SK-N-SH (cell line): ENCODE results near the gene CHRNB1.
"Not testable (repeated sequence)": the region's sequence is repeated elsewhere in the genome, so short reads cannot be mapped to it uniquely, and the experiment has no call there.

Experiments
- CTCF ChIP-seq: fragments of 200-600 bp; sonication (generic); IDR thresholded peaks from 2 replicates; pipeline ENCODE4 v1.6.1; 2017; ENCODE audit warnings: antibody characterized with exemption, mild to moderate bottlenecking, moderate library complexity
- FOXM1 ChIP-seq: IDR thresholded peaks from 2 replicates; pipeline ENCODE4 v1.4.0; 2012; ENCODE audit warnings: low read depth, mild to moderate bottlenecking
- MAX ChIP-seq: IDR thresholded peaks from 2 replicates; pipeline ENCODE4 v1.4.0; 2012; ENCODE audit warnings: low read depth
- MXI1 ChIP-seq: IDR thresholded peaks from 2 replicates; pipeline ENCODE4 v1.6.1; 2012; ENCODE audit warnings: mild to moderate bottlenecking, low read depth, low read length, improper control_type of control experiment
- PBX3 ChIP-seq: IDR thresholded peaks from 2 replicates; pipeline ENCODE4; 2012
- POLR2AphosphoS5 ChIP-seq: IDR thresholded peaks from 2 replicates; pipeline ENCODE4 v1.6.1; 2012; ENCODE audit warnings: low read depth, low read length
- REST ChIP-seq: IDR thresholded peaks from 2 replicates; pipeline ENCODE4 v1.6.1; 2012; ENCODE audit warnings: mild to moderate bottlenecking, low read depth, low read length, moderate library complexity
- SIN3A ChIP-seq: IDR thresholded peaks from 2 replicates; pipeline ENCODE4 v1.6.1; 2012; ENCODE audit warnings: low read depth, mild to moderate bottlenecking, low read length, moderate library complexity, borderline replicate concordance
- SMC3 ChIP-seq: IDR thresholded peaks from 2 replicates; pipeline ENCODE4 v1.6.1; 2012; ENCODE audit warnings: low read depth, low read length, improper control_type of control experiment
- TCF12 ChIP-seq: IDR thresholded peaks from 2 replicates; pipeline ENCODE4 v1.4.0; 2012
- USF1 ChIP-seq: IDR thresholded peaks from 2 replicates; pipeline ENCODE4 v1.4.0; 2012; ENCODE audit warnings: low read depth, borderline replicate concordance
- YY1 ChIP-seq: IDR thresholded peaks from 2 replicates; pipeline ENCODE4 v1.4.0; 2012; ENCODE audit warnings: low read depth, mild to moderate bottlenecking
- ZBTB33 ChIP-seq: IDR thresholded peaks from 2 replicates; pipeline ENCODE4 v1.4.0; 2012; ENCODE audit warnings: low read depth, borderline replicate concordance

GRCh38 chr17:7481842-7482741 lies 37.2 kb downstream of the CHRNB1 start:
- TF ChIP-seq POLR2AphosphoS5, FOXM1, SIN3A, PBX3, CTCF, YY1, REST, TCF12, SMC3, MXI1, USF1, MAX, ZBTB33: not testable (repeated sequence)
